Stomach (tissue), 9 donors: ENCODE data around the gene OBP2B. TPM values are rescaled to one million over a fixed set of nuclear protein-coding genes. Genes with fewer than 3 reads are reported as not detected.

Source experiments
- DNase-seq, 2 donors: peaks; one replicate each; pipeline versions ENCODE4 v3.0.0 to v3.0.0-alpha.2; 2013 to 2019
- H3K27ac ChIP-seq, 5 donors: fragments of 200-600 bp in 4 of 5; sonication (generic) in 4 of 5; one replicate each; pipeline ENCODE4 v1.5.1; 2013 to 2019; ENCODE audit warnings: mild to moderate bottlenecking in 1 of 5, moderate library complexity in 1 of 5
- H3K27me3 ChIP-seq, 3 donors: fragments of 200-600 bp; sonication (generic); one replicate each; pipeline ENCODE4 v1.5.1; 2017 to 2019; ENCODE audit warnings: mixed run types in 1 of 3
- H3K36me3 ChIP-seq, 4 donors: fragments of 200-600 bp; sonication (generic); 1 replicate in 3 of 4; 2 replicates in 1 of 4; pipeline ENCODE4 v1.5.1; 2016 to 2019
- H3K4me1 ChIP-seq, 4 donors: fragments of 200-600 bp; sonication (generic); one replicate each; pipeline ENCODE4 v1.5.1; 2016 to 2019
- H3K4me3 ChIP-seq, 4 donors: fragments of 200-600 bp; sonication (generic) in 3 of 4; one replicate each; pipeline ENCODE4 v1.5.1; 2016 to 2019; ENCODE audit warnings: mild to moderate bottlenecking in 1 of 4
- H3K9me3 ChIP-seq, 4 donors: fragments of 200-600 bp; sonication (generic); one replicate each; pipeline ENCODE4 v1.5.1; 2016 to 2019
- CTCF ChIP-seq, 7 experiments: fragments of 450-650 bp in 4 of 7; fragments of 200-600 bp in 3 of 7; sonication (generic) in 3 of 7; IDR thresholded peaks; one replicate each; pipeline ENCODE4 v1.5.1; 2016 to 2019; ENCODE audit warnings: antibody characterized with exemption in 7 of 7, control low read depth in 2 of 7, mild to moderate bottlenecking in 1 of 7
- EP300 ChIP-seq: sonication (generic); formaldehyde crosslinking; IDR thresholded peaks from one replicate; pipeline ENCODE4 v1.6.1; 2017; ENCODE audit warnings: antibody characterized with exemption
- POLR2A ChIP-seq, 4 donors: fragments of 450-650 bp; IDR thresholded peaks; one replicate each; pipeline ENCODE4 v1.6.1; 2016; ENCODE audit warnings: antibody characterized with exemption in 4 of 4, control low read depth in 2 of 4, mild to moderate bottlenecking in 1 of 4, moderate library complexity in 1 of 4
- POLR2AphosphoS5 ChIP-seq, 3 donors: sonication (generic); formaldehyde crosslinking; IDR thresholded peaks; one replicate each; pipeline ENCODE4 v1.6.1; 2016; ENCODE audit warnings: antibody characterized with exemption in 3 of 3
- WGBS, 5 donors: extraction: QIAGEN DNeasy Blood & Tissue Kit in 3 of 5; methylation state at CpG; one replicate each; pipeline versions ENCODE4 v1.1.5 to v1.1.7; 2013 to 2018; 5-methylcytosine and 5-hydroxymethylcytosine counted together
- intact Hi-C: fragments of 100-400 bp; cut with DNase I; formaldehyde crosslinking; loops from one replicate; pipeline ENCODE4 v1.15.1; 2023; ENCODE audit warnings: low total_unique reads
- polyA plus RNA-seq, 3 donors: library from polyadenylated mRNA; stranded (reverse); fragments of 200-250 nt; gene quantifications; one replicate each; pipeline ENCODE4 v1.2.3, GENCODE V29; 2013
- total RNA-seq, 5 donors: library from RNA; depleted of rRNA; stranded (reverse); fragments of >200 nt; gene quantifications; one replicate each; pipeline versions ENCODE4 v1.1.0 to v1.2.3, GENCODE V29; 2014 to 2016
- donor health status: healthy with polysubstance abuse.
- donor health status: Bipolar disorder and iron deficiency.
- donor health status: healthy.

OBP2B gene
- total and polyA plus RNA-seq, 8 donors, result not detected

GRCh38 chr9:133181561-133181960 is 27.5 kb downstream of the OBP2B start:
- Histone ChIP-seq H3K27me3 (peaks cover 0 to 36% (median 6%) of the 10 kb centered on the region in 3 donors), H3K4me1 (peaks cover 0 to 11% (median 6%) of the 10 kb centered on the region in 4 donors), H3K9me3 (no peaks in the 10 kb centered on the region), H3K27ac (no peak overlapping the region), H3K36me3 (no peaks in the 10 kb centered on the region), H3K4me3 (no peak overlapping the region)
- no peak for DNase-seq
- intact Hi-C loops, result loop anchor here (10.0 kb wide), 1 partner anchor 303 kb away; no protein-coding TSS in a partner anchor
- 67 to 90% (median 79%) methylated on average over 3 of the region's 3 CpGs for WGBS, 5 donors
- TF ChIP-seq EP300, result no peak
- no peak for TF ChIP-seq POLR2A (IDR thresholded peaks at IDR 0.05)
- no peak for TF ChIP-seq CTCF (IDR thresholded peaks at IDR 0.05)
- no peak for TF ChIP-seq POLR2AphosphoS5 (IDR thresholded peaks at IDR 0.05)

- Histone ChIP-seq H3K27ac (no peak overlapping the region), H3K4me3 (no peak overlapping the region), H3K27me3 (peaks cover 0 to 30% (median 6%) of the 10 kb centered on the region in 3 donors), H3K9me3 (no peaks in the 10 kb centered on the region), H3K4me1 (peaks cover 0 to 10% (median 6%) of the 10 kb centered on the region in 4 donors), H3K36me3 (no peaks in the 10 kb centered on the region)
- intact Hi-C loops, result loop anchor here (10.0 kb wide), 1 partner anchor 304 kb away; no protein-coding TSS in a partner anchor
- DNase-seq, result no peak
- WGBS, 5 donors, result 69 to 79% (median 75%) methylated on average over 5 of the region's 5 CpGs
- TF ChIP-seq POLR2AphosphoS5 (IDR thresholded peaks at IDR 0.05) (no peak), EP300 (no peak), POLR2A (IDR thresholded peaks at IDR 0.05) (no peak), CTCF (IDR thresholded peaks at IDR 0.05) (no peak)
These were observed 28.1 kb downstream of the OBP2B start for GRCh38 chr9:133180953-133181352.

- no peak for DNase-seq
- no peak overlapping the region for H3K27ac ChIP-seq
- H3K4me3 ChIP-seq, result no peak overlapping the region
- H3K27me3 ChIP-seq, result peaks cover 0 to 12% (median 0%) of the 10 kb centered on the region in 3 donors
- H3K9me3 ChIP-seq, result no peaks in the 10 kb centered on the region
- intact Hi-C loops, result loop anchor here (5.0 kb wide), 1 partner anchor 1304 kb away; no protein-coding TSS in a partner anchor
- TF ChIP-seq POLR2A (IDR thresholded peaks at IDR 0.05) (no peak), POLR2AphosphoS5 (IDR thresholded peaks at IDR 0.05) (no peak), EP300 (no peak), CTCF (IDR thresholded peaks at IDR 0.05) (no peak)
- H3K36me3 ChIP-seq, result no peaks in the 10 kb centered on the region
- 78 to 86% (median 82%) methylated on average over 7 of the region's 7 CpGs for WGBS, 5 donors
- H3K4me1 ChIP-seq, result no peaks in the 10 kb centered on the region
These were observed 36.0 kb downstream of the OBP2B start for GRCh38 chr9:133173056-133173455.

- H3K4me3 ChIP-seq, result no peak overlapping the region
- intact Hi-C loops, result loop anchor here (5.0 kb wide), 1 partner anchor 1306 kb away; no protein-coding TSS in a partner anchor
- no peaks in the 10 kb centered on the region for H3K4me1 ChIP-seq
These were observed 37.7 kb downstream of the OBP2B start for GRCh38 chr9:133171161-133171961.

More at GRCh38 chr9:133171161-133171961, 37.7 kb downstream of the OBP2B start:
- TF ChIP-seq POLR2A (IDR thresholded peaks at IDR 0.05) (no peak), CTCF (IDR thresholded peaks at IDR 0.05) (no peak), EP300 (no peak), POLR2AphosphoS5 (IDR thresholded peaks at IDR 0.05) (no peak)
- Histone ChIP-seq H3K9me3 (no peaks in the 10 kb centered on the region), H3K36me3 (no peaks in the 10 kb centered on the region), H3K27ac (no peak overlapping the region), H3K27me3 (peaks cover 0 to 12% (median 0%) of the 10 kb centered on the region in 3 donors)
- 81 to 87% (median 82%) methylated on average over 24 to 29 of the region's 29 CpGs for WGBS, 5 donors
- no peak for DNase-seq
